ENCODE data around the gene LRRC3B.

Gene LRRC3B

GRCh38 chr3:26634601-26635000 is 12.0 kb downstream of the LRRC3B start:
- DNase-seq, result no peak

- no peak for DNase-seq
Measured at GRCh38 chr3:26636096-26636727, 13.6 kb downstream of the LRRC3B start.

- no peak for DNase-seq
Measured at GRCh38 chr3:26637698-26638097, 15.1 kb downstream of the LRRC3B start.

- DNase-seq, result no peak
Measured at GRCh38 chr3:26638113-26638512, 15.5 kb downstream of the LRRC3B start.

- no peak for DNase-seq
Measured at GRCh38 chr3:26639339-26639738, 16.8 kb downstream of the LRRC3B start.

- DNase-seq, result no peak
Measured at GRCh38 chr3:26647078-26647477, 24.5 kb downstream of the LRRC3B start.

GRCh38 chr3:26648461-26648860 is 25.9 kb downstream of the LRRC3B start:
- DNase-seq, result no peak

GRCh38 chr3:26652164-26652563 is 29.6 kb downstream of the LRRC3B start:
- no peak for DNase-seq

GRCh38 chr3:26653811-26654425 is 31.3 kb downstream of the LRRC3B start:
- DNase-seq, result no peak

GRCh38 chr3:26655231-26655630 is 32.7 kb downstream of the LRRC3B start:
- no peak for DNase-seq

GRCh38 chr3:26657348-26657976 is 34.9 kb downstream of the LRRC3B start:
- DNase-seq, result no peak

- DNase-seq, result no peak
Measured at GRCh38 chr3:26668171-26668570, 45.6 kb downstream of the LRRC3B start.

GRCh38 chr3:26668696-26669095 is 46.1 kb downstream of the LRRC3B start:
- no peak for DNase-seq

GRCh38 chr3:26675336-26675735 is 52.8 kb downstream of the LRRC3B start:
- no peak for DNase-seq

- DNase-seq, result no peak
Measured at GRCh38 chr3:26681632-26682031, 59.1 kb downstream of the LRRC3B start.

- peak; percentile 1 for DNase-seq
Measured at GRCh38 chr3:26682406-26682805, 59.8 kb downstream of the LRRC3B start.

GRCh38 chr3:26683902-26684301 is 61.3 kb downstream of the LRRC3B start:
- DNase-seq, result no peak

GRCh38 chr3:26687466-26687865 is 64.9 kb downstream of the LRRC3B start:
- no peak for DNase-seq

- DNase-seq, result no peak
Measured at GRCh38 chr3:26699553-26699952, 77.0 kb downstream of the LRRC3B start.

- no peak for DNase-seq
Measured at GRCh38 chr3:26703519-26703918, 80.9 kb downstream of the LRRC3B start.

GRCh38 chr3:26704736-26705135 is 82.2 kb downstream of the LRRC3B start:
- no peak for DNase-seq

- no peak for DNase-seq
Measured at GRCh38 chr3:26708501-26708900, 85.9 kb downstream of the LRRC3B start.

- DNase-seq, result peak; percentile 51
Measured at GRCh38 chr3:26712211-26713026, 89.8 kb downstream of the LRRC3B start.

- DNase-seq, result no peak
Measured at GRCh38 chr3:26713091-26713490, 90.5 kb downstream of the LRRC3B start.

Data from NCI-H510A treated with DMSO at 0.1 percent for 48 hours (cell line).